Measurements from ENCODE around the gene ROGDI. TPM values are rescaled to one million over a fixed set of nuclear protein-coding genes. Genes with fewer than 3 reads are reported as not detected.
A peak's percentile ranks its signal among the peaks of the same experiment; 100 is the strongest.

ROGDI gene
- total and polyA plus RNA-seq, 9 of the 15 experiments (the other 6 are each of a cell fraction or from before 2014, with no cell fraction given), result 0.97 to 37.3 (median 16.5) TPM

- TF ChIP-seq CBX3 (IDR thresholded peaks at IDR 0.05; ENCODE audit: borderline replicate concordance in 1 of 2, low read length in 2 of 2) (no peak), NFIC (IDR thresholded peaks at IDR 0.05) (no peak), TSHZ1 (CRISPR knock-in tag; IDR thresholded peaks at IDR 0.05) (no peak), TARDBP (IDR thresholded peaks at IDR 0.05) (no peak), ZNF311 (CRISPR knock-in tag; IDR thresholded peaks at IDR 0.05) (no peak), MEIS2 (IDR thresholded peaks at IDR 0.05; ENCODE audit: partially characterized antibody) (no peak), ZMIZ1 (IDR thresholded peaks at IDR 0.05; ENCODE audit: low read depth in 2 of 2, low read length in 2 of 2) (no peak), C11orf30 (IDR thresholded peaks at IDR 0.05; ENCODE audit: low read depth) (no peak), AFF1 (IDR thresholded peaks at IDR 0.05; ENCODE audit: low read depth in 1 of 2, partially characterized antibody in 2 of 2) (no peak), ZKSCAN8 (CRISPR knock-in tag; IDR thresholded peaks at IDR 0.05) (no peak), ELF1 (tag; IDR thresholded peaks at IDR 0.05) (peak; percentile 29; the same call in 1 of the 2 replicates), ARNT (IDR thresholded peaks at IDR 0.05) (no peak), MXD1 (CRISPR knock-in tag; IDR thresholded peaks at IDR 0.05; ENCODE audit: borderline replicate concordance, poor library complexity, severe bottlenecking) (no peak), ZNF445 (CRISPR knock-in tag; IDR thresholded peaks at IDR 0.05; ENCODE audit: low read depth) (no peak), CAMTA2 (CRISPR knock-in tag; conservative IDR thresholded peaks at IDR 0.05) (no peak), POLR2H (tag; IDR thresholded peaks at IDR 0.05; ENCODE audit: low read depth) (peak; percentile 58)
These were observed 340 bp upstream of the ROGDI start (continued) for GRCh38 chr16:4802659-4803287.

Measured in K562 (cell line).